Muscle layer of duodenum (tissue), 2 donors: Measurements from ENCODE around the gene IGSF9.

Source experiments
- H3K27ac ChIP-seq: one replicate; pipeline ENCODE4 v1.7.0; 2013; ENCODE audit warnings: mild to moderate bottlenecking, low read length
- H3K27me3 ChIP-seq: one replicate; pipeline ENCODE4 v1.7.0; 2013; ENCODE audit warnings: low read depth, mild to moderate bottlenecking, control low read depth, low read length
- H3K36me3 ChIP-seq, 2 donors: one replicate each; pipeline ENCODE4 v1.7.0; 2013; ENCODE audit warnings: low read length in 2 of 2, control low read depth in 1 of 2, mild to moderate bottlenecking in 1 of 2; ENCODE audit not compliant: insufficient read depth in 2 of 2, control insufficient read depth in 1 of 2
- H3K4me1 ChIP-seq, 2 donors: one replicate each; pipeline ENCODE4 v1.7.0; 2013; ENCODE audit warnings: low read length in 2 of 2, mild to moderate bottlenecking in 2 of 2, control low read depth in 1 of 2, moderate library complexity in 1 of 2; ENCODE audit not compliant: insufficient read depth in 2 of 2, control insufficient read depth in 1 of 2
- H3K4me3 ChIP-seq, 2 donors: one replicate each; pipeline ENCODE4 v1.7.0; 2013; ENCODE audit warnings: low read length in 2 of 2, low read depth in 1 of 2, mild to moderate bottlenecking in 1 of 2
- H3K9me3 ChIP-seq, 2 donors: one replicate each; pipeline ENCODE4 v1.7.0; 2013; ENCODE audit warnings: low read length in 2 of 2, control low read depth in 1 of 2, mild to moderate bottlenecking in 1 of 2; ENCODE audit not compliant: control insufficient read depth in 1 of 2
- donor health status: healthy.

The IGSF9 gene, protein sequence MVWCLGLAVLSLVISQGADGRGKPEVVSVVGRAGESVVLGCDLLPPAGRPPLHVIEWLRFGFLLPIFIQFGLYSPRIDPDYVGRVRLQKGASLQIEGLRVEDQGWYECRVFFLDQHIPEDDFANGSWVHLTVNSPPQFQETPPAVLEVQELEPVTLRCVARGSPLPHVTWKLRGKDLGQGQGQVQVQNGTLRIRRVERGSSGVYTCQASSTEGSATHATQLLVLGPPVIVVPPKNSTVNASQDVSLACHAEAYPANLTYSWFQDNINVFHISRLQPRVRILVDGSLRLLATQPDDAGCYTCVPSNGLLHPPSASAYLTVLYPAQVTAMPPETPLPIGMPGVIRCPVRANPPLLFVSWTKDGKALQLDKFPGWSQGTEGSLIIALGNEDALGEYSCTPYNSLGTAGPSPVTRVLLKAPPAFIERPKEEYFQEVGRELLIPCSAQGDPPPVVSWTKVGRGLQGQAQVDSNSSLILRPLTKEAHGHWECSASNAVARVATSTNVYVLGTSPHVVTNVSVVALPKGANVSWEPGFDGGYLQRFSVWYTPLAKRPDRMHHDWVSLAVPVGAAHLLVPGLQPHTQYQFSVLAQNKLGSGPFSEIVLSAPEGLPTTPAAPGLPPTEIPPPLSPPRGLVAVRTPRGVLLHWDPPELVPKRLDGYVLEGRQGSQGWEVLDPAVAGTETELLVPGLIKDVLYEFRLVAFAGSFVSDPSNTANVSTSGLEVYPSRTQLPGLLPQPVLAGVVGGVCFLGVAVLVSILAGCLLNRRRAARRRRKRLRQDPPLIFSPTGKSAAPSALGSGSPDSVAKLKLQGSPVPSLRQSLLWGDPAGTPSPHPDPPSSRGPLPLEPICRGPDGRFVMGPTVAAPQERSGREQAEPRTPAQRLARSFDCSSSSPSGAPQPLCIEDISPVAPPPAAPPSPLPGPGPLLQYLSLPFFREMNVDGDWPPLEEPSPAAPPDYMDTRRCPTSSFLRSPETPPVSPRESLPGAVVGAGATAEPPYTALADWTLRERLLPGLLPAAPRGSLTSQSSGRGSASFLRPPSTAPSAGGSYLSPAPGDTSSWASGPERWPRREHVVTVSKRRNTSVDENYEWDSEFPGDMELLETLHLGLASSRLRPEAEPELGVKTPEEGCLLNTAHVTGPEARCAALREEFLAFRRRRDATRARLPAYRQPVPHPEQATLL

DNA sequence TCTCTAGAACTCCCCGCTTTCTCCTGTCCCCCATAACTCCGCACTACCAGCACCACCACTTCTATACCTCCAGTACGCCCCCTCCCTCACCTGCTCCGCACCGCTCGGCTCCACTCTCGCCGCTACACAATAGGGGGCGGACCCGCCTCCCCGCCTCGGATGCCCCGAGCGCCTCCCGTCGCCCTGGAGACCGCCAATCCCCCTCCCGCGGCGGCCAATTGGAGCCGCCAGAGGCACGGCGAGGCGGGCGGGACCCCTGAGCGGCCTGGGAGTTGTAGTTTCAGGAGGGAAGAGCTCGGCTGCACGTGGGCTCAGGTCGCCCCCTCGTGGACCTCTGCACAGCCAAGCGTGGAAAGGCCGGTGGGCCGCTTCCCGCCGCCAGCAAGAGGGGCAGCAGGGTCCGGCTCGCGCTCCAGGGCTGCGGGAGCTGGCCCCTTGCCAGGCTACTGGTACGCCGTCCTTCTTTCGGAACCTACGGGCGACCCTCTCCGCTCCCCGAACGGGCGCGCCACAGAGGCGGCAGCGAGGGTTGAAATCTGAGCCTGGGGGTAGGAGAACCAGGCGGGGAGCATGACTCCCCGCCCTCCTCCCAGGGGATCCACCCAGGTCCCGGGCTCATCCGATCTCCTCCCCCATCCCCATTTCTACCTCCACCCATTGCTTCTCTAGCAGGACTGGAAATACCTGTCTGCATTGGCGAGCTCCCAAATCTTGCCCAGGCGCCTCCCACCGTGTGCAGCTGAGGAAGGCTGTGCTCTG, at the start of gene IGSF9:
TSS of gene IGSF9 (minus strand) at position 131 of the 759 bp plus-strand sequence. CDS start 2,159 bp downstream, outside the sequence.
- peaks cover 5% of the 10 kb centered on the region for H3K27me3 ChIP-seq
- H3K9me3 ChIP-seq: no peaks in the 10 kb centered on the region
- H3K27ac ChIP-seq: no peak within 1 kb of the TSS
- H3K4me3 ChIP-seq: peak within 1 kb of the TSS; percentile 43 to 70
- no peaks in the 10 kb centered on the region for H3K36me3 ChIP-seq
- H3K4me1 ChIP-seq: peaks cover 0 to 14% of the 10 kb centered on the region in 2 donors

DNA sequence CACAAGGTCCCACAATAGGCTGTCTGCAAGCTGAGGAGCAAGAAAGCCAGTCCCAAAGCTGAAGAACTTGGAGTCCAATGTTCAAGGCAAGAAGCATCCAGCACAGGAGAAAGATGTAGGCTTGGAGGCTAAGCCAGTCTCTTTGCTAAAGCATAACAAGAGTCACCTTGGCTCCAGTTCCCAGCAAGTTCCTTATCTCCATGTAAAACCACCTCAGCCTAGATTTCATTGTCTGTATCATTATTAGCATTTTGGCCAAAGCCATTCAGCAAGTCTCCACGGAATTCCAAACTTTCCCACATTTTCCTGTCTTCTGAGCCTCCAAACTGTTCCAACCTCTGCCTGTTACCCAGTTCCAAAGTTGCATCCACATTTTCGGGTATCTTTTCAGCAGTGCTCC, 49.5 kb upstream of the IGSF9 start:
- Histone ChIP-seq H3K27ac (no peak overlapping the region), H3K9me3 (no peaks in the 10 kb centered on the region), H3K36me3 (no peaks in the 10 kb centered on the region), H3K4me3 (no peak overlapping the region), H3K27me3 (no peaks in the 10 kb centered on the region), H3K4me1 (no peaks in the 10 kb centered on the region)

DNA sequence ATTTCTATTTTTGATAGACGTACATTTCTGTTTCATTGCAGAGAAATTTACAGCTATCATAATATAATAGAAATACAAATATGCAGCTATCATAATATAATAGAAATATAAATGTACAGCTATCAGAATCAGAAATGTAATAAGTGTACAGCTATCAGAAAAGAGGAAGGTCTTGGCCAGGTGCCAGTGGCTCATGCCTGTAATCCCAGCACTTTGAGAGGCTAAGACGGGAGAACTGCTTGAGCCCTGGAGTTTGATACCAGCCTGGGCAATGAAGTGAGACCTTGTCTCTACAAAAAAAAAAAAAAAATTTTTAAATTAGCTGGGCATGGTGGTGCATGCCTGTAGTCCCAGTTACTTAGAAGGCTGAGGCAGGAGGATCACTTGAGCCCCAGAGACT, 48.5 kb upstream of the IGSF9 start:
- H3K4me1 ChIP-seq: no peaks in the 10 kb centered on the region
- H3K4me3 ChIP-seq: no peak overlapping the region
- H3K36me3 ChIP-seq: no peaks in the 10 kb centered on the region
- H3K27me3 ChIP-seq: no peaks in the 10 kb centered on the region
- H3K27ac ChIP-seq: no peak overlapping the region
- no peaks in the 10 kb centered on the region for H3K9me3 ChIP-seq

DNA sequence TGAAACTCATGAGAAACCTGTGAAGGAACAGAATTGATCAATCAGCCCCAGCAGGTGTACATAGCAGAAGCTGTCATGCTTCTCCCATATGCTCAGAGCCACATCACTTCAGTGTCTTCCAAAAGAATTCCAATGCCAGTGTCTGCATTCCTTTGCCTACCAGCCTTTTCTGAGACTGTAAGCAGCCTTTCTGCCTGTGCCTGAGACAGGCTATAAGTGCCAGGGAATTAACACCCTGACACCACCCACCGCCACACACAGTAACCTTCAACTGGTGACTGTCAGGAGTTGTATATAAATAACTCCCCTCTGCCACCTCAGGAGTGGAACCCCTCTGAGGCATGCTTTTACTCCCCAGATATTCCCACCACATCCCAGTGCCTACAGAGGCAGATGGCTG, 46.7 kb upstream of the IGSF9 start:
- Histone ChIP-seq H3K9me3 (no peaks in the 10 kb centered on the region), H3K4me1 (no peaks in the 10 kb centered on the region), H3K27ac (no peak overlapping the region)

DNA sequence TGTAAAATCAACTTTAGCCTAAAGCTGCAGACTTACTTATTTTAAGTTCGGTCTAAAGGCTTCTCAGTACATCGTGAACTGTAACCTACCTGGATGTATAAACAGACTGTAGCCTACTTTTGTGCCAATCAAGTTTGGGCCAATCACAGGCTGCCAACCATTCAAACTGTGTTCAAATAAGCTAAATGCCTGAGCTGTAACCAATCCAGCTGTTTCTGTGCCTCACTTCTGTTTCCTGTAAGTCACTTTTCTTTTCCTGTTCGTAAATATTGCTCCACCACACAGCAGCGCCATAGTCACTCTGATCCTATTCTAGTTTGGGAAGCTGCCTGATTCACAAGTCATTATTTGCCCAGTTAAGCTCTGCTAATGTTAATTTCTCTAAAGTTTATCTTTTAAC, 46.1 kb upstream of the IGSF9 start:
- Histone ChIP-seq H3K27ac (no peak overlapping the region), H3K9me3 (no peaks in the 10 kb centered on the region), H3K4me1 (no peaks in the 10 kb centered on the region), H3K27me3 (no peaks in the 10 kb centered on the region), H3K36me3 (no peaks in the 10 kb centered on the region), H3K4me3 (no peak overlapping the region)

More for the DNA sequence above, 46.7 kb upstream of the IGSF9 start:
- Histone ChIP-seq H3K4me3 (no peak overlapping the region), H3K36me3 (no peaks in the 10 kb centered on the region), H3K27me3 (no peaks in the 10 kb centered on the region)

DNA sequence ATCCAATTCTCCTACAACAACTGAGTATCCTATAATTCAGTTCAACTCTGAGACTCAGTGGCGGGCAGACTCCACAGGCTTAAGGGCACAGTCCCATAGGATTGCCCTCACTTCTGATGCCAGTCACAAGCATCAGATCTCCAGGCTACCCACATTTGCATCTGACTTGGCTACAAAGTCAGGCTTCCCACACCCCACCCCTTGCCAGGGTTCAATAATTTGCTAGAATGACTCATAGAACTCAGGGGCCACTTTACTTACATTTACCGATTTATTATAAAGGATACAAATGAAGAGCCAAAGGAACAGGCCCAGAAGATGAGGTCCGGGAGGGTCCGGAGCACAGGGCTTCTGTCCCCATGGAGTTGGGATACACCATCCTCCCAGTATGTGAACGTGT, 44.6 kb upstream of the IGSF9 start:
- no peaks in the 10 kb centered on the region for H3K9me3 ChIP-seq
- H3K4me3 ChIP-seq: no peak overlapping the region
- no peak overlapping the region for H3K27ac ChIP-seq
- no peaks in the 10 kb centered on the region for H3K27me3 ChIP-seq
- no peaks in the 10 kb centered on the region for H3K4me1 ChIP-seq
- no peaks in the 10 kb centered on the region for H3K36me3 ChIP-seq

DNA sequence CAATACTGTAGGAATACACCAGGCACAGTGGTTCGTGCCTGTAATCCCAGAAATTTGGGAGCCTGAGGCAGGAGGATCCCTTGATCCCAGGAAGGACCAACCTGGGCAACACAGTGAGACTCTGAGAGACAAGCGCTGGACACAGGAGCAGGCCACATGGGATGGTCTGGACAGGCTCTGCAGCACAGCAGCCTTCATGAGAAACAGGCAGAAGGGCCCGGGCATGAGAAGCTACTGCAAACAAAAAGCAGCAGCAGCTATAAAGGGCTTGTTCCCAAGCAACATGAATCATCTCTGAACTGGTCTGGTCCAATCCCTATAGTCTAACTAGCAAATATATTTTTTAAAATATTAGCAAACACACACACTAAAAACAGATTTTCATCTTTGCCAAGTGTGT, 44.2 kb upstream of the IGSF9 start:
- Histone ChIP-seq H3K4me3 (no peak overlapping the region), H3K27ac (no peak overlapping the region), H3K27me3 (no peaks in the 10 kb centered on the region), H3K4me1 (no peaks in the 10 kb centered on the region), H3K36me3 (no peaks in the 10 kb centered on the region), H3K9me3 (no peaks in the 10 kb centered on the region)

DNA sequence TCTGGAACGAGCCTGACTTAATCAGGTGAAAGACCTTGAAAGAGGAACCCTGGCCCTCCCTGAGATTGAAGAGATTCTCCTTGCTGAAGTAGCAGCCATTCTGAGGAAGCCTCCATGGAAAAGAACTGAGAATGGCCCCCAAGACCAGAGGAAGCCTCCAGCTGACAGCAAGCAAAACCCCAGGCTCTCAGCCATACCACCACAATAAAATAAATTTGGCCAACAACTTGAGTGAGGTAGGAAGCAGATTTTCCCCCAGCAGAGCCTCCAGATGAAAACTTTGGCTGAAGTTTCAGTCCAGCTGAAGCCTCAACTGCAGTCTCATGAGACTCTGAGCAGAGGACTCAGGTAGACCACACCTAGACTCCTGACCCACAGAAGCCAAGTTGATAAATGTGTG, 42.6 kb upstream of the IGSF9 start:
- no peaks in the 10 kb centered on the region for H3K36me3 ChIP-seq
- H3K9me3 ChIP-seq: no peaks in the 10 kb centered on the region
- no peak overlapping the region for H3K4me3 ChIP-seq
- no peak overlapping the region for H3K27ac ChIP-seq
- no peaks in the 10 kb centered on the region for H3K4me1 ChIP-seq
- no peaks in the 10 kb centered on the region for H3K27me3 ChIP-seq

DNA sequence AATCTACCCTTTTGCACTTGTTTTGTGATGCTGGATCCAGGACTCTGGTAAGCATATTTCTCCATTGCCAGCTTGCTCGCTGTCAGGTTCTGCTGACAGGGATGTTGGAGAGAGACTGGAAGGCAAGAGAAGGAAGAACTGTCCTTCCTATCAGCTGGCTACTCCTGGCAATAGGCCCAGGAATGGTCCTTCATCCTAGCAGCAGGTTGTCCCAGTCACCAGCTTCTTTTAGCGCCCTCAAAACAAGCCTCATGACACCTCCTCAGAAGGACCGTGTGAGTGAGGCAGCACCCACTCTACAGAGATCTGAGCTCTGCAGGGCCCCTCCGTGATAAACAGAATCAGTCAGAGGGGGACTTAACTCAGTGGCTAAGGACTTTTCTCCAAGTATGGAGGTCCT, 41.8 kb upstream of the IGSF9 start:
- Histone ChIP-seq H3K4me3 (no peak overlapping the region), H3K27me3 (no peaks in the 10 kb centered on the region), H3K27ac (no peak overlapping the region), H3K36me3 (no peaks in the 10 kb centered on the region), H3K4me1 (no peaks in the 10 kb centered on the region), H3K9me3 (no peaks in the 10 kb centered on the region)

DNA sequence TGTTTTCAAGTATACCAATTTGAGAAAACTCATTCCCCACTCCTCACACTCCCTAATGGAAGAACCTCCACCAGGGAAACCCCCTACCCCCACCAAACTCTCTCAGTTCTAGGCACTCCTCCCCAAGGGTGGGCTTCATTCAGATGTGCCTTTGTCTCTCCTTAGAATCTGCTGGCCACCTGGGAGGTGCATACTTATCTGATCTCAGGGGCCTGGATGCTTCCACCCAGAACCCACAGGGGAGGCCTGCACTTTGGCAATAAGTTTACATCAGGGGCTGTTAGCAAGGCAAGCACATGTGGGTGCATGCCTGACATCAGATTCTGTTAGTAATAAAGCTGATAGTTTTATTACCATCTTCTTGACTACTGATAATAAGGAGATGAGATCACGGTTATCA, 41.1 kb upstream of the IGSF9 start:
- H3K36me3 ChIP-seq: no peaks in the 10 kb centered on the region
- no peaks in the 10 kb centered on the region for H3K27me3 ChIP-seq
- no peak overlapping the region for H3K4me3 ChIP-seq
- no peaks in the 10 kb centered on the region for H3K9me3 ChIP-seq
- H3K4me1 ChIP-seq: no peaks in the 10 kb centered on the region
- no peak overlapping the region for H3K27ac ChIP-seq
